HL-60 (cell line): ENCODE results near the gene FHL2.

Experiments used
- GABPA ChIP-seq: IDR thresholded peaks from 2 replicates; pipeline ENCODE4 v1.6.1; 2012; ENCODE audit warnings: low read depth
- POLR2AphosphoS5 ChIP-seq: IDR thresholded peaks from 2 replicates; pipeline ENCODE4 v1.6.1; 2012; ENCODE audit warnings: low read depth
- TF ChIP-seq, protein P1 (sequence below): IDR thresholded peaks from one replicate; pipeline ENCODE4 v1.5.1; 2011; ENCODE audit warnings: low read length, control low read depth, inconsistent platforms; ENCODE audit not compliant: insufficient read depth

GRCh38 chr2:105361102-105361889 lies 37.6 kb downstream of the FHL2 start:
- TF ChIP-seq, protein P1, sequence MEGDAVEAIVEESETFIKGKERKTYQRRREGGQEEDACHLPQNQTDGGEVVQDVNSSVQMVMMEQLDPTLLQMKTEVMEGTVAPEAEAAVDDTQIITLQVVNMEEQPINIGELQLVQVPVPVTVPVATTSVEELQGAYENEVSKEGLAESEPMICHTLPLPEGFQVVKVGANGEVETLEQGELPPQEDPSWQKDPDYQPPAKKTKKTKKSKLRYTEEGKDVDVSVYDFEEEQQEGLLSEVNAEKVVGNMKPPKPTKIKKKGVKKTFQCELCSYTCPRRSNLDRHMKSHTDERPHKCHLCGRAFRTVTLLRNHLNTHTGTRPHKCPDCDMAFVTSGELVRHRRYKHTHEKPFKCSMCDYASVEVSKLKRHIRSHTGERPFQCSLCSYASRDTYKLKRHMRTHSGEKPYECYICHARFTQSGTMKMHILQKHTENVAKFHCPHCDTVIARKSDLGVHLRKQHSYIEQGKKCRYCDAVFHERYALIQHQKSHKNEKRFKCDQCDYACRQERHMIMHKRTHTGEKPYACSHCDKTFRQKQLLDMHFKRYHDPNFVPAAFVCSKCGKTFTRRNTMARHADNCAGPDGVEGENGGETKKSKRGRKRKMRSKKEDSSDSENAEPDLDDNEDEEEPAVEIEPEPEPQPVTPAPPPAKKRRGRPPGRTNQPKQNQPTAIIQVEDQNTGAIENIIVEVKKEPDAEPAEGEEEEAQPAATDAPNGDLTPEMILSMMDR = no peak
- TF ChIP-seq POLR2AphosphoS5 (no peak), GABPA (no peak)
